HepG2 (cell line): ENCODE results near the gene WNT5A. TPM values are rescaled to one million over a fixed set of nuclear protein-coding genes. Genes with fewer than 3 reads are reported as not detected.
A peak's percentile ranks its signal among the peaks of the same experiment; 100 is the strongest.

Experiments
- ATAC-seq: fragments of 200-7000 bp; cut with Tn5 transposase; 3 replicates; pipeline ENCODE4 v1.9.1; 2020; ENCODE audit warnings: mild to moderate bottlenecking, moderate library complexity
- BruUV-seq: library from RNA; stranded (reverse); fragments of 400-500 nt; replicated peaks from 2 replicates; lab custom pipeline; 2021; lab: Mats Ljungman, UMichigan
- CTCF ChIA-PET: fragments of 300-600 bp; formaldehyde crosslinking; extraction: SDS; loops from one replicate; lab custom pipeline; 2021; ENCODE audit warnings: low total read pairs, inconsistent platforms, low intra/inter-chr PET ratio; lab: Yijun Ruan, JAX
- POLR2A ChIA-PET: fragments of 350-600 bp; sonication (Branson Sonifier 250); formaldehyde crosslinking; loops from one replicate; lab custom pipeline; 2020; ENCODE audit warnings: antibody characterized with exemption, inconsistent platforms; lab: Yijun Ruan, JAX
- DNase-seq: peaks from one replicate; pipeline ENCODE4 v3.0.0-alpha.2; 2015; ENCODE audit warnings: low spot score
- FAIRE-seq: peaks from 3 replicates; lab custom pipeline; 2011; peaks lifted over from hg19 to GRCh38; lab: Jason Lieb, UNC
- H2AFZ ChIP-seq: one replicate; pipeline ENCODE4 v1.6.1; 2011; ENCODE audit warnings: low read length, inconsistent platforms
- H3K27ac ChIP-seq: fragments of 300-600 bp; 3 replicates; pipeline ENCODE4 v1.8.0; 2011; ENCODE audit warnings: mixed run types, mild to moderate bottlenecking, mixed read lengths, low read length, inconsistent platforms; ENCODE audit not compliant: insufficient read depth; ENCODE audit errors: extremely low read length
- H3K27me3 ChIP-seq, 2 experiments: fragments of 200-600 bp in 1 of 2; 2 replicates in 1 of 2; 3 replicates in 1 of 2; pipeline versions ENCODE4 v1.6.0 to v1.8.0; 2011; ENCODE audit warnings: low read length in 2 of 2, mild to moderate bottlenecking in 2 of 2, moderate library complexity in 2 of 2, inconsistent platforms in 1 of 2; ENCODE audit not compliant: insufficient read depth in 2 of 2, control insufficient read depth in 1 of 2
- H3K36me3 ChIP-seq, 2 experiments: fragments of 200-600 bp in 1 of 2; replicated peaks in 1 of 2; 2 replicates in 1 of 2; 3 replicates in 1 of 2; pipeline versions ENCODE4 v1.5.1 to v1.8.0; 2011; ENCODE audit warnings: low read length in 2 of 2, inconsistent platforms in 1 of 2; ENCODE audit not compliant: insufficient read depth in 2 of 2, control insufficient read depth in 1 of 2
- H3K4me1 ChIP-seq: 2 replicates; pipeline ENCODE4 v1.5.1; 2012; ENCODE audit warnings: low read length, inconsistent platforms; ENCODE audit not compliant: insufficient read depth
- H3K4me2 ChIP-seq: 2 replicates; pipeline ENCODE4 v1.6.0; 2011; ENCODE audit warnings: low read depth, low read length, inconsistent platforms
- H3K4me3 ChIP-seq, 3 experiments: fragments of 200-600 bp in 1 of 3; sonication (generic), shearing (Covaris generic) in 1 of 3; replicated peaks in 1 of 3; 2 replicates each; pipeline ENCODE4 v1.5.1; 2011 to 2016; ENCODE audit warnings: low read length in 3 of 3, inconsistent platforms in 2 of 3, low read depth in 2 of 3, mild to moderate bottlenecking in 2 of 3, control low read depth in 1 of 3, mixed read lengths in 1 of 3; ENCODE audit not compliant: insufficient read depth in 1 of 3
- H3K79me2 ChIP-seq: one replicate; pipeline ENCODE4 v1.6.1; 2011; ENCODE audit warnings: low read length, inconsistent platforms; ENCODE audit not compliant: insufficient read depth
- H3K9ac ChIP-seq: 2 replicates; pipeline ENCODE4 v1.6.0; 2011; ENCODE audit warnings: mild to moderate bottlenecking, low read depth, low read length, inconsistent platforms; ENCODE audit not compliant: insufficient read depth
- H3K9me3 ChIP-seq: 2 replicates; pipeline ENCODE4 v1.5.1; 2012; ENCODE audit warnings: mild to moderate bottlenecking, low read length
- H4K20me1 ChIP-seq: 2 replicates; pipeline ENCODE4 v1.6.0; 2011; ENCODE audit warnings: inconsistent platforms, mild to moderate bottlenecking, low read length, moderate library complexity; ENCODE audit not compliant: insufficient read depth
- EED ChIP-seq: sonication (generic); formaldehyde crosslinking; IDR thresholded peaks from 2 replicates; pipeline ENCODE4 v1.5.0; 2020; ENCODE audit warnings: mild to moderate bottlenecking, missing genetic modification reagents
- HHEX ChIP-seq: IDR thresholded peaks from 2 replicates; pipeline ENCODE4 v1.6.1; 2016; ENCODE audit warnings: control low read depth
- HMG20A ChIP-seq: IDR thresholded peaks from 2 replicates; pipeline ENCODE4 v1.6.1; 2016; ENCODE audit warnings: borderline replicate concordance
- HNRNPL ChIP-seq: fragments of 200-400 bp; formaldehyde crosslinking; IDR thresholded peaks from 2 replicates; pipeline ENCODE4 v1.6.1; 2017; ENCODE audit warnings: mild to moderate bottlenecking, low read depth, low read length
- HNRNPLL ChIP-seq: fragments of 200-400 bp; formaldehyde crosslinking; IDR thresholded peaks from 2 replicates; pipeline ENCODE4 v1.6.1; 2017; ENCODE audit warnings: mild to moderate bottlenecking, low read depth, low read length; ENCODE audit not compliant: poor library complexity, severe bottlenecking
- MAFK ChIP-seq, 2 experiments: IDR thresholded peaks in 1 of 2; conservative IDR thresholded peaks in 1 of 2; 2 replicates each; pipeline ENCODE4 v1.6.1; 2011; ENCODE audit warnings: improper control_type of control experiment in 2 of 2, low read length in 2 of 2
- NFE2L1 ChIP-seq: sonication (generic); formaldehyde crosslinking; IDR thresholded peaks from 2 replicates; pipeline ENCODE4 v1.4.0; 2020; ENCODE audit warnings: missing genetic modification reagents, mild to moderate bottlenecking, borderline replicate concordance
- RAD21 ChIP-seq: fragments of 450-650 bp; formaldehyde crosslinking; IDR thresholded peaks from 2 replicates; pipeline ENCODE4 v1.5.0; 2020; ENCODE audit warnings: mild to moderate bottlenecking
- SP4 ChIP-seq: sonication (generic); formaldehyde crosslinking; IDR thresholded peaks from 2 replicates; pipeline ENCODE4 v1.8.1; 2023; ENCODE audit warnings: mild to moderate bottlenecking, missing genetic modification reagents
- STAG1 ChIP-seq: sonication (generic); formaldehyde crosslinking; IDR thresholded peaks from 2 replicates; pipeline ENCODE4 v1.4.0; 2020; ENCODE audit warnings: missing genetic modification reagents
- ZC3H4 ChIP-seq: sonication (generic); formaldehyde crosslinking; IDR thresholded peaks from 2 replicates; pipeline ENCODE4 v1.4.0; 2020; ENCODE audit warnings: missing genetic modification reagents, borderline replicate concordance
- ZFYVE20 ChIP-seq: sonication (generic); formaldehyde crosslinking; IDR thresholded peaks from 2 replicates; pipeline ENCODE4 v1.8.0; 2023; ENCODE audit warnings: low read depth, mild to moderate bottlenecking, moderate library complexity, missing genetic modification reagents, borderline replicate concordance
- ZNF10 ChIP-seq: sonication (generic); formaldehyde crosslinking; IDR thresholded peaks from 2 replicates; pipeline ENCODE4 v1.4.0; 2020; ENCODE audit warnings: mild to moderate bottlenecking, low read depth, missing genetic modification reagents, borderline replicate concordance
- ZNF101 ChIP-seq: sonication (generic); formaldehyde crosslinking; IDR thresholded peaks from 2 replicates; pipeline ENCODE4 v1.4.0; 2020; ENCODE audit warnings: mild to moderate bottlenecking, low read depth, missing genetic modification reagents, borderline replicate concordance
- ZNF354B ChIP-seq: sonication (generic); formaldehyde crosslinking; IDR thresholded peaks from 2 replicates; pipeline ENCODE4 v1.8.0; 2022; ENCODE audit warnings: mild to moderate bottlenecking, missing genetic modification reagents
- ZSCAN29 ChIP-seq: sonication (generic); formaldehyde crosslinking; conservative IDR thresholded peaks from 2 replicates; pipeline ENCODE4 v1.4.0; 2020; ENCODE audit warnings: mild to moderate bottlenecking, missing genetic modification reagents
- WGBS: methylation state at CpG from one replicate; pipeline ENCODE4 v1.1.6; 2017; ENCODE audit warnings: low lambda C conversion rate; 5-methylcytosine and 5-hydroxymethylcytosine counted together
- in situ Hi-C: cut with HindIII; loops from 2 replicates; pipeline ENCODE4 v1.10.0; 2017; ENCODE audit warnings: low pct_unique_long_range_greater_than_20kb; ENCODE audit not compliant: extremely low pct_ligation_motif_present
- intact Hi-C: fragments of 100-400 bp; cut with micrococcal nuclease; formaldehyde crosslinking; loops from one replicate; pipeline ENCODE4 v1.10.0; 2022; ENCODE audit not compliant: unreplicated experiment
- polyA plus RNA-seq, 8 experiments: library from polyadenylated mRNA; depleted of rRNA in 3 of 8; stranded (reverse) in 7 of 8; unstranded in 1 of 8; fragments of >200 nt; fragmentation: Illumina TruSeq in 4 of 8; extraction: Trizol in 4 of 8; gene quantifications; 2 replicates each; pipeline versions ENCODE4 v1.2.1 to v1.2.3, GENCODE V29; 2011 to 2016; ENCODE audit warnings: low read depth in 4 of 8, missing spikeins in 1 of 8, mixed read lengths in 1 of 8; ENCODE audit not compliant: insufficient read depth in 1 of 8
- total RNA-seq, 5 experiments: library from RNA; depleted of rRNA; stranded (reverse); fragments of >200 nt; fragmentation: Illumina TruSeq; extraction: Trizol; gene quantifications; 2 replicates each; pipeline ENCODE4 v1.2.3, GENCODE V29; 2016; ENCODE audit warnings: low read depth in 1 of 5
- TF ChIP-seq, protein P1 (sequence below): sonication (generic); formaldehyde crosslinking; IDR thresholded peaks from 2 replicates; pipeline ENCODE4 v1.5.0; 2020; ENCODE audit warnings: missing genetic modification reagents
- TF ChIP-seq, protein P2 (sequence below): sonication (generic); formaldehyde crosslinking; IDR thresholded peaks from 2 replicates; pipeline ENCODE4 v1.5.0; 2020; ENCODE audit warnings: mild to moderate bottlenecking, missing genetic modification reagents
- TF ChIP-seq, protein P3 (sequence below): sonication (generic); formaldehyde crosslinking; IDR thresholded peaks from 2 replicates; pipeline ENCODE4 v1.4.0; 2020; ENCODE audit warnings: missing genetic modification reagents, mild to moderate bottlenecking, borderline replicate concordance

WNT5A gene
- total and polyA plus RNA-seq, 2 of the 13 experiments (the other 11 are each of a cell fraction or from before 2014, with no cell fraction given): not detected

DNA sequence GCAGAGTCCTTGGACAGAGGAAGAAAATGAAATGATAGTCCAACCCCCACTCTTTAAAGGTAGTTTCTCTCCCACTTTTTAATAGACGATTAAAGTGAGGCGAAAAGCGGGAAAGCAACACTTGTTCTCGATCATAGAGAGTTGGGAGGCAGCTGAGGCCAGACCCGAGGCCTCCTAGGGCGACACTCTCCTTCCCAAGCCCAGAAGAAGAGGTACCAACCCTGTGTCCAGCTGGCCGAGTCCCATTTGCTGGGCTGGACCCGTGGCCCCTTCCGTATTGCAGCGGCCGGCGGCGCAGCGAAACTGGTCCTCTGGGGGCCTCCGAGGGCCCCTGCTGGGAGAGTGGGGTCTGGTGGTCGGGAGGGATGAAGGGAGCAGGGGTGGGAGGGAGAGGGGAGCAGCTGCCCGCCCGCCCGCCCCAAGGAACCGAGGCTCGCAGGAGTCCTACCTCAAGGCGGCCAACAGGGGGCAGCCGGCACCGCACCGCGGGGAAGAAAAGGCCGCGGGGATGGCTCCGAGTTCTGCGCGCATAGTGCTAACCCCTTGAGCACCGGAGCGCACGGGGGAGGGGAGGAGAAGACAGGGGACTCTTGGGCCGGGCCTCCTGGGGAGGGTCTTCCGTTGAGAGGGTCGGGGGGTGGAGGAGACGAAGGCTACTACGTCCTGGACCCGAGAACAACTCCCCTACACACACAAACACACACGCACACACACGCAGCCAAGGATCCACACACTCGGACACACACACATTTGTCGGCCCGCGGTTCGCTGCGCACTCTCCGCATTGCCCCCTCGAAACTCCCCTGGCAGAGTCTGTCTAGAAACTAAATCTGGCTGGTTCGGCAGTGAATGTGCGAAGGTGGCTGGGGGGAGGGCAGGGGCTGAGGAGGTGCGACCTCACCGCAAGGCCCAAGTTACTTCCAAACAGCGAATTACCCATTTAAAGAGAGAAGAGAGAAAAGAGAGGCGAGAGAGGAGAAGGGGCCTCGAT lies 2.0 kb downstream of the WNT5A start:
- no peak overlapping the region for H2AFZ ChIP-seq
- ChIA-PET CTCF (interaction anchor here (0.9 to 1.7 kb wide), 4 partner anchors 262 to 818 kb away, joined by 3 to 10 read pairs (median 5); no protein-coding TSS in a partner anchor), POLR2A (no interaction called here)
- no peaks in the 10 kb centered on the region for H3K79me2 ChIP-seq
- no peak overlapping the region for H3K9ac ChIP-seq
- no peak for FAIRE-seq
- intact Hi-C loops: no loop called here
- BruUV-seq: no TSS peak
- H3K36me3 ChIP-seq: no peaks in the 10 kb centered on the region
- 27% methylated on average over 25 of the region's 57 CpGs for WGBS
- no peaks in the 10 kb centered on the region for H4K20me1 ChIP-seq
- no peak overlapping the region for H3K4me3 ChIP-seq
- in situ Hi-C loops: loop anchor here (5.0 to 10.0 kb wide), 3 partner anchors 260 to 760 kb away; no protein-coding TSS in a partner anchor
- H3K27me3 ChIP-seq: peaks cover 4 to 36% of the 10 kb centered on the region in 2 experiments; a peak in 4 of 5 replicates
- H3K4me1 ChIP-seq: peaks cover 5% of the 10 kb centered on the region; the same call in 1 of the 2 replicates
- H3K9me3 ChIP-seq: no peaks in the 10 kb centered on the region
- no peak overlapping the region; the same call in 1 of the 2 replicates for H3K4me2 ChIP-seq
- no peak overlapping the region for H3K27ac ChIP-seq
- ATAC-seq: peak; percentile 90
- peak; percentile 24 for DNase-seq
- TF ChIP-seq RAD21 (CRISPR knock-in tag) (0 out of 2 replicates have a peak, but pooled peaks have one; percentile 26), ZNF354B (CRISPR knock-in tag) (no peak), EED (CRISPR knock-in tag) (no peak), HHEX (CRISPR knock-in tag) (no peak), ZNF10 (CRISPR knock-in tag) (no peak), HNRNPL (no peak), ZNF101 (CRISPR knock-in tag) (no peak), NFE2L1 (CRISPR knock-in tag) (no peak), HNRNPLL (peak; percentile 57), ZFYVE20 (CRISPR knock-in tag) (no peak), MAFK (conservative IDR thresholded peaks at IDR 0.05 in 1 of 2, IDR thresholded peaks at IDR 0.05 in 1 of 2; ENCODE audit: low read length in 2 of 2) (no peak), ZSCAN29 (CRISPR knock-in tag) (no peak), STAG1 (CRISPR knock-in tag) (peak; percentile 81), ZC3H4 (CRISPR knock-in tag) (no peak), HMG20A (CRISPR knock-in tag) (no peak), SP4 (CRISPR knock-in tag) (no peak)
- TF ChIP-seq, protein P1, sequence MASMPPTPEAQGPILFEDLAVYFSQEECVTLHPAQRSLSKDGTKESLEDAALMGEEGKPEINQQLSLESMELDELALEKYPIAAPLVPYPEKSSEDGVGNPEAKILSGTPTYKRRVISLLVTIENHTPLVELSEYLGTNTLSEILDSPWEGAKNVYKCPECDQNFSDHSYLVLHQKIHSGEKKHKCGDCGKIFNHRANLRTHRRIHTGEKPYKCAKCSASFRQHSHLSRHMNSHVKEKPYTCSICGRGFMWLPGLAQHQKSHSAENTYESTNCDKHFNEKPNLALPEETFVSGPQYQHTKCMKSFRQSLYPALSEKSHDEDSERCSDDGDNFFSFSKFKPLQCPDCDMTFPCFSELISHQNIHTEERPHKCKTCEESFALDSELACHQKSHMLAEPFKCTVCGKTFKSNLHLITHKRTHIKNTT (CRISPR knock-in tag): no peak
- TF ChIP-seq, protein P2, sequence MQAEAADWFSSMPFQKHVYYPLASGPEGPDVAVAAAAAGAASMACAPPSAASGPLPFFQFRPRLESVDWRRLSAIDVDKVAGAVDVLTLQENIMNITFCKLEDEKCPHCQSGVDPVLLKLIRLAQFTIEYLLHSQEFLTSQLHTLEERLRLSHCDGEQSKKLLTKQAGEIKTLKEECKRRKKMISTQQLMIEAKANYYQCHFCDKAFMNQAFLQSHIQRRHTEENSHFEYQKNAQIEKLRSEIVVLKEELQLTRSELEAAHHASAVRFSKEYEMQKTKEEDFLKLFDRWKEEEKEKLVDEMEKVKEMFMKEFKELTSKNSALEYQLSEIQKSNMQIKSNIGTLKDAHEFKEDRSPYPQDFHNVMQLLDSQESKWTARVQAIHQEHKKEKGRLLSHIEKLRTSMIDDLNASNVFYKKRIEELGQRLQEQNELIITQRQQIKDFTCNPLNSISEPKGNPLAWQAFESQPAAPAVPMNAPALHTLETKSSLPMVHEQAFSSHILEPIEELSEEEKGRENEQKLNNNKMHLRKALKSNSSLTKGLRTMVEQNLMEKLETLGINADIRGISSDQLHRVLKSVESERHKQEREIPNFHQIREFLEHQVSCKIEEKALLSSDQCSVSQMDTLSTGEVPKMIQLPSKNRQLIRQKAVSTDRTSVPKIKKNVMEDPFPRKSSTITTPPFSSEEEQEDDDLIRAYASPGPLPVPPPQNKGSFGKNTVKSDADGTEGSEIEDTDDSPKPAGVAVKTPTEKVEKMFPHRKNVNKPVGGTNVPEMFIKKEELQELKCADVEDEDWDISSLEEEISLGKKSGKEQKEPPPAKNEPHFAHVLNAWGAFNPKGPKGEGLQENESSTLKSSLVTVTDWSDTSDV: no peak
- TF ChIP-seq, protein P3, sequence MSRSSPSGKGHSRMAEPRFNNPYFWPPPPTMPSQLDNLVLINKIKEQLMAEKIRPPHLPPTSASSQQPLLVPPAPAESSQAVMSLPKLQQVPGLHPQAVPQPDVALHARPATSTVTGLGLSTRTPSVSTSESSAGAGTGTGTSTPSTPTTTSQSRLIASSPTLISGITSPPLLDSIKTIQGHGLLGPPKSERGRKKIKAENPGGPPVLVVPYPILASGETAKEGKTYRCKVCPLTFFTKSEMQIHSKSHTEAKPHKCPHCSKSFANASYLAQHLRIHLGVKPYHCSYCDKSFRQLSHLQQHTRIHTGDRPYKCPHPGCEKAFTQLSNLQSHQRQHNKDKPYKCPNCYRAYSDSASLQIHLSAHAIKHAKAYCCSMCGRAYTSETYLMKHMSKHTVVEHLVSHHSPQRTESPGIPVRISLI (CRISPR knock-in tag): no peak
